Motor neuron (in vitro differentiated cells): Measurements from ENCODE around the gene ALPG. TPM values are rescaled to one million over a fixed set of nuclear protein-coding genes. Genes with fewer than 3 reads are reported as not detected.
A peak's percentile ranks its signal among the peaks of the same experiment; 100 is the strongest.
"Not testable (repeated sequence)": the region's sequence is repeated elsewhere in the genome, so short reads cannot be mapped to it uniquely, and the experiment has no call there.

Source experiments
- ATAC-seq, 8 experiments: fragments of 200-7000 bp; cut with Tn5 transposase; replicated peaks in 6 of 8; 2 replicates each; pipeline ENCODE4 v1.8.0; 2021; ENCODE audit warnings: mild to moderate bottlenecking in 8 of 8, moderate library complexity in 8 of 8
- H3K27ac ChIP-seq, 2 donors: fragments of 250-450 bp; sonication (Bioruptor Pico); 2 replicates each; pipeline ENCODE4 v1.9.0; 2021; ENCODE audit warnings: antibody characterized with exemption in 2 of 2, mild to moderate bottlenecking in 2 of 2, moderate library complexity in 1 of 2
- H3K4me1 ChIP-seq, 2 donors: fragments of 250-450 bp; sonication (Bioruptor Pico); replicated peaks in 1 of 2; 2 replicates each; pipeline ENCODE4 v1.6.1; 2021; ENCODE audit warnings: antibody characterized with exemption in 2 of 2, mild to moderate bottlenecking in 2 of 2, moderate library complexity in 1 of 2
- H3K4me3 ChIP-seq, 5 donors: fragments of 250-450 bp; sonication (Bioruptor Pico); 2 replicates each; pipeline ENCODE4 v1.9.0; 2021; ENCODE audit warnings: antibody characterized with exemption in 5 of 5, mild to moderate bottlenecking in 5 of 5, moderate library complexity in 4 of 5
- WGBS, 10 experiments: fragments of 450-650 bp; shearing (Covaris generic); methylation state at CpG; one replicate each; pipeline ENCODE4 v1.0.0; 2022; 5-methylcytosine and 5-hydroxymethylcytosine counted together
- in situ Hi-C, 9 experiments: fragments of 400-800 bp; cut with MboI; loops; one replicate each; pipeline ENCODE4 v1.15.0; 2021; ENCODE audit warnings: low sequenced_read_pairs in 9 of 9, low pct_unique_long_range_greater_than_20kb in 2 of 9; ENCODE audit not compliant: unreplicated experiment in 9 of 9
- total RNA-seq, 8 experiments: library from RNA; unstranded; fragments of 300-600 nt; gene quantifications; 2 replicates each; pipeline versions ENCODE4 v1.2.3 to v1.2.4, GENCODE V29; 2022

ALPG gene
- total RNA-seq, 8 experiments from 2014 or later: 0.10 to 0.38 (median 0.21) TPM; not detected in 3

- ATAC-seq: peak in 7 of 8 experiments; percentile 24 to 69 (median 52)
- H3K4me1 ChIP-seq: peaks cover 10 to 11% of the 10 kb centered on the region in 2 donors
- H3K27ac ChIP-seq: no peak overlapping the region
- WGBS, 10 experiments: 51 to 100% (median 100%) methylated on average over 1 to 4 of the region's 15 CpGs; no CpG with 5 or more reads in 3 of the 10 experiments
- H3K4me3 ChIP-seq: no peak overlapping the region
- in situ Hi-C loops: no loop called here
These were observed 38.3 kb upstream of the ALPG start for GRCh38 chr2:232368311-232368731.

- 76 to 100% (median 84%) methylated on average over 1 to 6 of the region's 15 CpGs; no CpG with 5 or more reads in 5 of the 10 experiments for WGBS, 10 experiments
- H3K4me3 ChIP-seq: no peak overlapping the region
- no peak overlapping the region for H3K27ac ChIP-seq
- ATAC-seq: peak in 5 of 8 experiments; percentile 39 to 62 (median 56)
- H3K4me1 ChIP-seq: peaks cover 10 to 15% of the 10 kb centered on the region in 2 donors
- in situ Hi-C loops: no loop called here
These were observed 37.3 kb upstream of the ALPG start for GRCh38 chr2:232369126-232369951.

- peak in 5 of 8 experiments; percentile 40 to 64 (median 47) for ATAC-seq
- in situ Hi-C loops, H3K4me3 ChIP-seq, H3K27ac ChIP-seq: not testable (repeated sequence)
- peaks cover 10 to 17% of the 10 kb centered on the region in 2 donors for H3K4me1 ChIP-seq
- no CpG with 5 or more reads among the region's 12 CpGs for WGBS, 10 experiments
These were observed 36.6 kb upstream of the ALPG start for GRCh38 chr2:232370007-232370406.

GRCh38 chr2:232372231-232373208, 34.1 kb upstream of the ALPG start:
- Histone ChIP-seq H3K4me1 (peaks cover 10 to 21% of the 10 kb centered on the region in 2 donors), H3K27ac (no peak overlapping the region), H3K4me3 (no peak overlapping the region)
- no peak for ATAC-seq
- 58 to 100% (median 93%) methylated on average over 3 to 10 of the region's 18 CpGs; no CpG with 5 or more reads in 1 of the 10 experiments for WGBS, 10 experiments
- in situ Hi-C loops: no loop called here

GRCh38 chr2:232374356-232374755, 32.3 kb upstream of the ALPG start:
- ATAC-seq: peak in 3 of 8 experiments; percentile 96 to 98 (median 98)
- in situ Hi-C loops: no loop called here
- H3K4me1 ChIP-seq: peaks cover 5 to 15% of the 10 kb centered on the region in 2 donors
- 71 to 100% (median 94%) methylated on average over 1 of the region's 1 CpG; no CpG with 5 or more reads in 6 of the 10 experiments for WGBS, 10 experiments
- H3K27ac ChIP-seq: no peak overlapping the region
- no peak overlapping the region for H3K4me3 ChIP-seq

- in situ Hi-C loops: no loop called here
- H3K27ac ChIP-seq: no peak overlapping the region
- peak in 2 of 8 experiments; percentile 32 to 38 for ATAC-seq
- 16 to 83% (median 50%) methylated on average over 2 to 10 of the region's 12 CpGs for WGBS, 10 experiments
- no peak overlapping the region for H3K4me3 ChIP-seq
- H3K4me1 ChIP-seq: peaks cover 0 to 10% of the 10 kb centered on the region in 2 donors
These were observed 31.5 kb upstream of the ALPG start for GRCh38 chr2:232375164-232375563.

- WGBS, 10 experiments: 70 to 100% (median 83%) methylated on average over 1 to 2 of the region's 4 CpGs; no CpG with 5 or more reads in 7 of the 10 experiments
- peaks cover 0 to 10% of the 10 kb centered on the region in 2 donors for H3K4me1 ChIP-seq
- H3K4me3 ChIP-seq: no peak overlapping the region
- no peak for ATAC-seq
- no peak overlapping the region for H3K27ac ChIP-seq
- in situ Hi-C loops: no loop called here
These were observed 30.4 kb upstream of the ALPG start for GRCh38 chr2:232376260-232376659.

- Histone ChIP-seq H3K4me1 (peaks cover 0 to 10% of the 10 kb centered on the region in 2 donors), H3K4me3 (no peak overlapping the region), H3K27ac (no peak overlapping the region)
- WGBS, 10 experiments: 46 to 100% (median 100%) methylated on average over 1 to 4 of the region's 7 CpGs; no CpG with 5 or more reads in 6 of the 10 experiments
- no peak for ATAC-seq
- in situ Hi-C loops: no loop called here
These were observed 29.9 kb upstream of the ALPG start for GRCh38 chr2:232376713-232377112.

- peaks cover 0 to 10% of the 10 kb centered on the region in 2 donors for H3K4me1 ChIP-seq
- WGBS, 10 experiments: 40 to 100% (median 83%) methylated on average over 1 to 5 of the region's 7 CpGs; no CpG with 5 or more reads in 1 of the 10 experiments
- no peak overlapping the region for H3K27ac ChIP-seq
- in situ Hi-C loops: no loop called here
- no peak for ATAC-seq
- no peak overlapping the region for H3K4me3 ChIP-seq
These were observed 29.3 kb upstream of the ALPG start for GRCh38 chr2:232377319-232377718.

GRCh38 chr2:232377841-232378734, 28.6 kb upstream of the ALPG start:
- 71 to 100% (median 85%) methylated on average over 1 to 2 of the region's 17 CpGs; no CpG with 5 or more reads in 6 of the 10 experiments for WGBS, 10 experiments
- ATAC-seq: no peak

GRCh38 chr2:232378735-232379151, 27.9 kb upstream of the ALPG start, which contains the start of gene ALPP:
TSS of gene ALPP (plus strand) at chr2:232378751. CDS start at chr2:232378803, 52 bp downstream.
- WGBS, 10 experiments: no CpG with 5 or more reads among the region's 12 CpGs
- H3K4me1 ChIP-seq: peaks cover 0 to 10% of the 10 kb centered on the region in 2 donors
- ATAC-seq, H3K4me3 ChIP-seq, in situ Hi-C loops, H3K27ac ChIP-seq: not testable (repeated sequence)

More at GRCh38 chr2:232377841-232378734, 28.6 kb upstream of the ALPG start:
- in situ Hi-C loops: no loop called here
- no peak overlapping the region for H3K4me3 ChIP-seq
- H3K27ac ChIP-seq: no peak overlapping the region
- H3K4me1 ChIP-seq: peaks cover 0 to 10% of the 10 kb centered on the region in 2 donors
